IgD-negative memory B cell (primary cell): ENCODE measurements around the gene FAM53A. TPM values are rescaled to one million over a fixed set of nuclear protein-coding genes. Genes with fewer than 3 reads are reported as not detected.

ENCODE experiments used
- H3K27ac Mint-ChIP-seq, 3 donors: one replicate each; pipeline ENCODE4 v1.8.0; 2020 to 2022; ENCODE audit warnings: mild to moderate bottlenecking in 3 of 3, mixed read lengths in 3 of 3, moderate library complexity in 1 of 3
- H3K27me3 Mint-ChIP-seq: one replicate; pipeline ENCODE4 v1.8.0; 2021; ENCODE audit warnings: mixed read lengths
- H3K36me3 Mint-ChIP-seq: one replicate; pipeline ENCODE4 v1.8.0; 2020; ENCODE audit warnings: mild to moderate bottlenecking, mixed read lengths
- H3K4me1 Mint-ChIP-seq, 3 donors: one replicate each; pipeline ENCODE4 v1.8.0; 2020 to 2022; ENCODE audit warnings: mixed read lengths in 3 of 3, mild to moderate bottlenecking in 1 of 3
- H3K4me3 Mint-ChIP-seq, 4 donors: one replicate each; pipeline ENCODE4 v1.8.0; 2020 to 2022; ENCODE audit warnings: mild to moderate bottlenecking in 4 of 4, mixed read lengths in 4 of 4, moderate library complexity in 3 of 4
- H3K9me3 Mint-ChIP-seq, 3 donors: one replicate each; pipeline ENCODE4 v1.8.0; 2020 to 2021; ENCODE audit warnings: mixed read lengths in 3 of 3, mild to moderate bottlenecking in 1 of 3
- polyA plus RNA-seq: library from polyadenylated mRNA; unstranded; fragments of 300-500 nt; fragmentation: Illumina TruSeq; gene quantifications from one replicate; pipeline ENCODE4 v1.2.3, GENCODE V29; 2021

Gene FAM53A
- polyA plus RNA-seq, 1 donor from 2014 or later = 1.5 TPM

DNA sequence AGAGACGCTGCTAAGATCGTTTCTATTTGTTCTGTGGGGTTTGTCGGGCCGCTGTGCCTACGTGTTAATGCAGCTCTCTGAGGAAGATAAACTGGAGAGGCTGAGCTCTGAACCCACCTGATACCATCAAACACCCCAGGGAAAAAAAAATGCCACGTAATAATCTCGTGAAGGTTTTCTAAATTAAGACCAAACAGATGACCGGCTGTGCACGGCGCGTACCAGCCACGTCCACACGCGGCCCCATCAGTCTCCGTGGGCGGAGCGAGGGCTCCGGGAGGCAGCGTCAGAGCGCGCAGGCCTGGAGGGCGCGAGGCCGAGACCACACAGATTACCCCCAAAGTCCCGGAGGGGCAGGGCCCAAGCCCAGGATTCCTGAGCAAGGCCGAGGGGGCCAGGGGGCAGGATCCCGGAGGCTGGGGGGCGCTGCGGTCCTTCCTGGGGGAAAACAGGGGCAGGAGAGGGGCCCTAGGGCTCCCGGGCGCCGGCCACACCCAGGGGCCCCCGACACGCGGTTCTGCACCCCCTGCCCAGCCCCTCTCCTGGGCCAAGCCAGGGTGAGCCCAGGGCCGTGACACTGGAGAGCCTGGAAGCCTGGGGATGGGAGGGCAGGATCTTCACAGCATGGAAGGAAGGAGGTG, 91.9 kb downstream of the FAM53A start:
- no peaks in the 10 kb centered on the region for H3K4me1 Mint-ChIP-seq
- peaks cover 7% of the 10 kb centered on the region for H3K27me3 Mint-ChIP-seq
- no peak overlapping the region for H3K4me3 Mint-ChIP-seq
- H3K9me3 Mint-ChIP-seq = peaks cover 9 to 20% (median 17%) of the 10 kb centered on the region in 3 donors
- H3K27ac Mint-ChIP-seq = no peak overlapping the region
- H3K36me3 Mint-ChIP-seq = peaks cover 2% of the 10 kb centered on the region

DNA sequence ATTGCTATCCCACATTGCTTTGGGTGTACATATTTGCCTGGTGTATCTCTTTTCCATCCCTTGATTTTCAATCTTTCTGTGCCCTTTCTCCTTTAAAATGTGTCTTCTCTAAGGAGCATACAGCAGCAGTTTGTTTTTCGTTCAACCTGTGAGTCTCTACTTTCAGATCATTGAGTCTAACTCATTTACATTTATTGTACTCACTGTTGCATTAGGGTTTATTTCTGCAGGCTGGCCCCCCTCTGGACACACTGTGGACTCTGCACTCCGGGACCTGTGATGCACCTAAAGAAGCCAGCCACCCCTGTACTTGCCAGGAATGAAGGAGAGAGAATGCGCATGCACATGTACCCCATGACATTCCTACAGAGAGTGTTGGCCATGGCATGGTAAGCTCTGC, 93.0 kb downstream of the FAM53A start:
- Mint-ChIP-seq H3K9me3 (peaks cover 9 to 20% (median 17%) of the 10 kb centered on the region in 3 donors), H3K27ac (no peak overlapping the region), H3K4me1 (peaks cover 0 to 2% (median 0%) of the 10 kb centered on the region in 3 donors), H3K4me3 (no peak overlapping the region), H3K36me3 (peaks cover 2% of the 10 kb centered on the region), H3K27me3 (peaks cover 7% of the 10 kb centered on the region)

DNA sequence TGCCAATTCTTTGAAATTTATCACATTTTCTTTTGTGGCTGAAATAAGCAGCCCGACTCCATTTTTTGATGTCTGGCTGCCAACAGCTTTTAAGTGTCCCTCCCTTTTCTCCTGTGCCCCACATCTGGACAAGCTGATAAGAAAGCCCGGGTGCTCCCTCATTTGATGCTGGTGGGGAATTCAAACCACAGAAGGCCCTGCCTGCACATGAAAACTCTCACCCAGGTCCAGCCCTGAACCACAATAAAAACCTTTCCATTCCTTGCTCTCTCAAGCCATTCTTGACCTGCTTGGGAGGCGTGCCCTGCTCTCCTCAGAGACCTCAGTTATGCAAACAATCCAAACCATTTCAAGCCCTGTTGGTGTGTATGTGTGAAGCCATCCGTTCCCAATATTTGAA, 93.9 kb downstream of the FAM53A start:
- Mint-ChIP-seq H3K27ac (no peak overlapping the region), H3K36me3 (peaks cover 2% of the 10 kb centered on the region), H3K27me3 (peaks cover 7% of the 10 kb centered on the region)

More for the DNA sequence above, 93.9 kb downstream of the FAM53A start:
- Mint-ChIP-seq H3K4me1 (peaks cover 0 to 2% (median 0%) of the 10 kb centered on the region in 3 donors), H3K9me3 (peaks cover 9 to 20% (median 17%) of the 10 kb centered on the region in 3 donors), H3K4me3 (no peak overlapping the region)

Other genes with a start within 250 kb of the FAM53A start
- gene SLBP, start 28.0 kb upstream of the FAM53A start, polyA plus RNA-seq = 49.1 TPM
- 46.1 TPM for gene TMEM129, start 37.0 kb upstream of the FAM53A start, polyA plus RNA-seq
- 20.0 TPM for gene TACC3, start 37.2 kb upstream of the FAM53A start, polyA plus RNA-seq
- 0.45 TPM for gene FGFR3, start 109.0 kb upstream of the FAM53A start, polyA plus RNA-seq
- 12.0 TPM for gene LETM1, start 171.8 kb upstream of the FAM53A start, polyA plus RNA-seq
- gene NSD2, start 187.1 kb upstream of the FAM53A start, polyA plus RNA-seq = 7.4 TPM